HEK293T (cell line): ENCODE measurements around the gene TTC28.
"Not testable (repeated sequence)": the region's sequence is repeated elsewhere in the genome, so short reads cannot be mapped to it uniquely, and the experiment has no call there.

Experiments used
- ARNT ChIP-seq: fragments of 450-650 bp; IDR thresholded peaks from 2 replicates; pipeline ENCODE4 v1.6.1; 2017; ENCODE audit warnings: mild to moderate bottlenecking
- BHLHE40 ChIP-seq: fragments of 450-650 bp; IDR thresholded peaks from 2 replicates; pipeline ENCODE4 v1.6.1; 2016; ENCODE audit warnings: mild to moderate bottlenecking, moderate library complexity, borderline replicate concordance
- ELF4 ChIP-seq: fragments of 450-650 bp; IDR thresholded peaks from 2 replicates; pipeline ENCODE4 v1.6.1; 2017; ENCODE audit warnings: antibody characterized with exemption
- FOXA1 ChIP-seq: fragments of 450-650 bp; IDR thresholded peaks from 2 replicates; pipeline ENCODE4 v1.6.1; 2016; ENCODE audit warnings: mild to moderate bottlenecking
- FOXM1 ChIP-seq: fragments of 450-650 bp; IDR thresholded peaks from 2 replicates; pipeline ENCODE4 v1.6.1; 2017; ENCODE audit warnings: mild to moderate bottlenecking, borderline replicate concordance
- HDGF ChIP-seq: fragments of 450-650 bp; IDR thresholded peaks from 2 replicates; pipeline ENCODE4 v1.6.1; 2017; ENCODE audit warnings: antibody characterized with exemption, borderline replicate concordance
- NFRKB ChIP-seq: fragments of 450-650 bp; IDR thresholded peaks from 2 replicates; pipeline ENCODE4 v1.6.1; 2016; ENCODE audit warnings: mild to moderate bottlenecking, moderate library complexity
- SP1 ChIP-seq: fragments of 450-650 bp; IDR thresholded peaks from 2 replicates; pipeline ENCODE4 v1.6.1; 2017
- SUZ12 ChIP-seq: fragments of 450-650 bp; IDR thresholded peaks from 2 replicates; pipeline ENCODE4 v1.6.1; 2016; ENCODE audit warnings: mild to moderate bottlenecking
- TARDBP ChIP-seq: fragments of 450-650 bp; IDR thresholded peaks from 2 replicates; pipeline ENCODE4 v1.6.1; 2016
- ZNF384 ChIP-seq: fragments of 450-650 bp; IDR thresholded peaks from 2 replicates; pipeline ENCODE4 v1.6.1; 2016

DNA sequence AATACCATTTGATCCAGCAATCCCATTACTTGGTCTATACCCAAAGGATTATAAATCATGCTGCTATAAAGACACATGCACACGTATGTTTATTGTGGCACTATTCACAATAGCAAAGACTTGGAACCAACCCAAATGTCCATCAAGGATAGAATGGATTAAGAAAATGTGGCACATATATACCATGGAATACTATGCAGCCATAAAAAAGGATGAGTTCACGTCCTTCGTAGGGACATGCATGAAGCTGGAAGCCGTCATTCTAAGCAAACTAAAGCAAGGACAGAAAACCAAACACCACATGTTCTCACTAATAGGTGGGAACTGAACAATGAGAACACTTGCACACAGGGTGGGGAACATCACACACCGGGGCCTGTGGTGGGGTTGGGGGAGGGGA is 464.9 kb downstream of the TTC28 start:
- not testable (repeated sequence) for TF ChIP-seq BHLHE40, FOXA1, ARNT, ELF4, SP1, TARDBP, SUZ12, NFRKB, ZNF384, HDGF, FOXM1
